ENCODE results near the gene TMEM218.

DNA sequence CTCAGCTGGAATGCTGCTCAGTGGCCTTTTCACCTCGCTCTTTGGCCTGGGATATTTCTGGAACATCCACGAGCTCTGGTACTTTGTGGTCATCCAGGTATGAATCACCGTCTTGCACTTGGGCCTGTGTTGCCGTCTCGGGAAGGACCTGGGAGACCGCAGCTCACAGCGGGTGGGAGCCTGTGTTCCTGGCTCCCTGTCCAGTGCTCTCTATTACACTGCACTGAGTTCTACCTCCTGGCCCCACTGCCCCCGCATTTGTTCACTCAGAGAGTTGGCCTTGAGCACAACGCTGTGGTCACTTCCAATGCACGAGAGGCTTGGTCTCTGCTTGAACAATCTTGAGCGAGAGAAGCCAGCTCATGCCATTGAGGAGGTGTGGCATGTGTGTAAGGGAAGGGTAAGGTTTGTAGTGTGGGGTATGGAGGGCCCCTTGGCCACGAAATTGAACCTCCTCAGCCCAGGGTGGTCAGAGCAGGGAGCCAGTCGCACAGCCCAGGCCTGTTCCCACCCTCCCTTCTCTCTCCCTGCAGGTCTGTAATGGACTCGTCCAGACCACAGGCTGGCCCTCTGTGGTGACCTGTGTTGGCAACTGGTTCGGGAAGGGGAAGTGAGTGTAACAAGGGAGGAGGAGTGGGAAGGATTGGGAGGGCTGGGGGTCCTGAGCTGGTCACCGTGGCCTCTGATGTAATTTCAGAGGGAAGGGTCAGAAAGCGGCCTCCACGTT, 32.1 kb downstream of the TMEM218 start:
- TF ChIP-seq, protein P1, sequence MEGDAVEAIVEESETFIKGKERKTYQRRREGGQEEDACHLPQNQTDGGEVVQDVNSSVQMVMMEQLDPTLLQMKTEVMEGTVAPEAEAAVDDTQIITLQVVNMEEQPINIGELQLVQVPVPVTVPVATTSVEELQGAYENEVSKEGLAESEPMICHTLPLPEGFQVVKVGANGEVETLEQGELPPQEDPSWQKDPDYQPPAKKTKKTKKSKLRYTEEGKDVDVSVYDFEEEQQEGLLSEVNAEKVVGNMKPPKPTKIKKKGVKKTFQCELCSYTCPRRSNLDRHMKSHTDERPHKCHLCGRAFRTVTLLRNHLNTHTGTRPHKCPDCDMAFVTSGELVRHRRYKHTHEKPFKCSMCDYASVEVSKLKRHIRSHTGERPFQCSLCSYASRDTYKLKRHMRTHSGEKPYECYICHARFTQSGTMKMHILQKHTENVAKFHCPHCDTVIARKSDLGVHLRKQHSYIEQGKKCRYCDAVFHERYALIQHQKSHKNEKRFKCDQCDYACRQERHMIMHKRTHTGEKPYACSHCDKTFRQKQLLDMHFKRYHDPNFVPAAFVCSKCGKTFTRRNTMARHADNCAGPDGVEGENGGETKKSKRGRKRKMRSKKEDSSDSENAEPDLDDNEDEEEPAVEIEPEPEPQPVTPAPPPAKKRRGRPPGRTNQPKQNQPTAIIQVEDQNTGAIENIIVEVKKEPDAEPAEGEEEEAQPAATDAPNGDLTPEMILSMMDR (IDR thresholded peaks at IDR 0.05; ENCODE audit: borderline replicate concordance, extremely low read depth, low read length, poor library complexity, severe bottlenecking): no peak
- no peak for TF ChIP-seq EZH2 (IDR thresholded peaks at IDR 0.05; ENCODE audit: borderline replicate concordance, low read depth, low read length, severe bottlenecking)
